Memory B cell (primary cell): Measurements from ENCODE around the gene TUBGCP3.
"Not testable (repeated sequence)": the region's sequence is repeated elsewhere in the genome, so short reads cannot be mapped to it uniquely, and the experiment has no call there.

ENCODE experiments used
- ATAC-seq: fragments of 150-1000 bp; cut with Tn5 transposase; 2 replicates; pipeline ENCODE4 v1.10.0; 2021; ENCODE audit warnings: low read depth, mild to moderate bottlenecking, moderate library complexity
- DNase-seq, 2 donors: peaks; one replicate each; pipeline ENCODE4 v3.0.0; 2022; ENCODE audit warnings: low spot score in 2 of 2
- H3K27ac Mint-ChIP-seq: one replicate; pipeline ENCODE4 v1.8.0; 2022; ENCODE audit warnings: mild to moderate bottlenecking, moderate library complexity, mixed read lengths
- H3K27me3 Mint-ChIP-seq: one replicate; pipeline ENCODE4 v1.8.0; 2022; ENCODE audit warnings: mixed read lengths
- H3K36me3 Mint-ChIP-seq: one replicate; pipeline ENCODE4 v1.8.0; 2022; ENCODE audit warnings: mild to moderate bottlenecking, mixed read lengths
- H3K4me1 Mint-ChIP-seq: one replicate; pipeline ENCODE4 v1.8.0; 2022; ENCODE audit warnings: mixed read lengths
- H3K4me3 Mint-ChIP-seq: one replicate; pipeline ENCODE4 v1.8.0; 2022; ENCODE audit warnings: mild to moderate bottlenecking, moderate library complexity, mixed read lengths
- H3K9me3 Mint-ChIP-seq: one replicate; pipeline ENCODE4 v1.8.0; 2022; ENCODE audit warnings: mixed read lengths

Gene TUBGCP3

DNA sequence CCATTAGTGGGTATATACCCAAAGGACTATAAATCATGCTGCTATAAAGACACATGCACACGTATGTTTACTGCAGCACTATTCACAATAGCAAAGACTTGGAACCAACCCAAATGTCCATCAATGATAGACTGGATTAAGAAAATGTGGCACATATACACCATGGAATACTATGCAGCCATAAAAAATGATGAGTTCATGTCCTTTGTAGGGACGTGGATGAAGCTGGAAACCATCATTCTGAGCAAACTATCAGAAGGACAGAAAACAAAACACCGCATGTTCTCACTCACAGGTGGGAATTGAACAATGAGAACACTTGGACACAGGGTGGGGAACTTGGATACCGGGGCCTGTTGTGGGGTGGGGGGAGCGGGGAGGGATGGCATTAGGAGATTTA is 39.0 kb downstream of the TUBGCP3 start:
- H3K4me1 Mint-ChIP-seq, H3K27ac Mint-ChIP-seq, H3K9me3 Mint-ChIP-seq, DNase-seq, H3K27me3 Mint-ChIP-seq, H3K4me3 Mint-ChIP-seq, ATAC-seq: not testable (repeated sequence)
- H3K36me3 Mint-ChIP-seq: peaks cover 59% of the 10 kb centered on the region

DNA sequence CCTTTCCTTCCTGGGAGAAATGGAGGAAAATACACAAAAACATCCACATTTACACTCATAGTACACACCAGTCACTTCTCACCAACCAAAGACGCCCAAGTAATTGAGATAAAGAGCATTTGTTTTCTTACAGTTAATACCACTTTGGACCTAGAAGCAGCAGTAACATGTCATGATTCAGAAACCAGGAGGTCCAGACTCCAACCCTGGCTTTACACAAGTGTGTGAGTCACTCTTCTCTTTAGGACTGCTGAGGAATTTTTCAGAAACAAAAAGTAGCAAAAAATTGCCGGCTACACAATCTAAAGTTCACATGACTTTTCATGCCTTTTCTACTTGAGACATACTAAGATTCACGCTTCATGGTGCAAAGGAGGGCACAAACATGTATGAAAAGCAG is 42.1 kb downstream of the TUBGCP3 start:
- Mint-ChIP-seq H3K4me1 (no peaks in the 10 kb centered on the region), H3K4me3 (no peak overlapping the region), H3K27ac (no peak overlapping the region), H3K36me3 (peaks cover 40% of the 10 kb centered on the region), H3K27me3 (no peaks in the 10 kb centered on the region), H3K9me3 (no peaks in the 10 kb centered on the region)
- no peak for ATAC-seq
- DNase-seq: no peak

DNA sequence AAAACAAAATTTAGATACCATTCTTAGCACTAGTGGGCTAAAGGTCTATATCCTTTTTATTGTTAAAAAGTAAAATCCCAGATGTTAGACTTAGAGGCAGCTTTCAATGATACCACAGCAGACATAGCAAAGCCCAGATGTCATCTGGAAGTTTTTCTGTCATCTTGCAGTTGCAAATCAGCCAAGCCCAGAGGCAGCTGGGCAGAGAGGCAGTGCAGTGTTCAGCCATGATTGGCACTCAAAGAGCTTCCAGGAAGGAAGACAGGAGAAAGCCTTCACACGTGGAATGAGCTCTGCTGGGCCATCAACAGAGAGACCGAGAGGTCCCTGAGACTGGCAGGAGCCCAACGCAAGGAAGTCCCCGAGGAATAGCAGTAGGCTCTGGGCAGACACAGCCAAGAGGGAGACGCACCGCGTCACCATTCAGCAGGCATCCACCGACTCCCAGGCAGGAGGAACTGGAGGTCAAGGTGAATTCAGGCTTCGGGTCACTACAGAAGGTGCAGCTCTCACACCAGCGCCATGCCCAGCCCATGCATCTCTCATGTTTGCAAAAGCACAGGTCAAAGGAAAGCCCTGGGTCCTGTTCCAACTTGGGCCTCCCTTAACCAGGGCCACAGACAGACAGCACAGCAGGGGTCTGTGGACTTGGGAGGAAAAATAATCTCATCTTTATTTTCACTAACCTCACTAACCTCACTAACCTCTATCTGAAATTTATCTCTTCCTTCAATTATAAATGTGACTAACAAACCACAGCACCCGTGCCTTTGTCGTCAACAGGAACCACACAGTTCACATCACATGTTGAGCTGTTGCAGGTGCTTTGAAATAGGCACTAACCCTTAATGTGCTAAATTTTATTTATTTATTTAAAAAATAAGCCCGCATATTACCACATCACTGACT is 54.9 kb downstream of the TUBGCP3 start:
- Mint-ChIP-seq H3K36me3 (peaks cover 14% of the 10 kb centered on the region), H3K27me3 (no peaks in the 10 kb centered on the region), H3K4me3 (no peak overlapping the region), H3K27ac (no peak overlapping the region), H3K9me3 (no peaks in the 10 kb centered on the region), H3K4me1 (no peaks in the 10 kb centered on the region)
- no peak for ATAC-seq
- no peak for DNase-seq

GRCh38 chr13:112531263-112531794 is 56.6 kb downstream of the TUBGCP3 start:
- no peaks in the 10 kb centered on the region for H3K9me3 Mint-ChIP-seq
- H3K27ac Mint-ChIP-seq: no peak overlapping the region
- H3K4me1 Mint-ChIP-seq: no peaks in the 10 kb centered on the region
- peaks cover 8% of the 10 kb centered on the region for H3K36me3 Mint-ChIP-seq
- H3K4me3 Mint-ChIP-seq: no peak overlapping the region
- ATAC-seq (no peak), DNase-seq (no peak)
- no peaks in the 10 kb centered on the region for H3K27me3 Mint-ChIP-seq

GRCh38 chr13:112530861-112531260 is 57.1 kb downstream of the TUBGCP3 start:
- no peak overlapping the region for H3K27ac Mint-ChIP-seq
- no peaks in the 10 kb centered on the region for H3K27me3 Mint-ChIP-seq
- no peaks in the 10 kb centered on the region for H3K4me1 Mint-ChIP-seq
- H3K36me3 Mint-ChIP-seq: peaks cover 5% of the 10 kb centered on the region
- no peak for DNase-seq
- H3K4me3 Mint-ChIP-seq: no peak overlapping the region
- no peak for ATAC-seq
- H3K9me3 Mint-ChIP-seq: no peaks in the 10 kb centered on the region

DNA sequence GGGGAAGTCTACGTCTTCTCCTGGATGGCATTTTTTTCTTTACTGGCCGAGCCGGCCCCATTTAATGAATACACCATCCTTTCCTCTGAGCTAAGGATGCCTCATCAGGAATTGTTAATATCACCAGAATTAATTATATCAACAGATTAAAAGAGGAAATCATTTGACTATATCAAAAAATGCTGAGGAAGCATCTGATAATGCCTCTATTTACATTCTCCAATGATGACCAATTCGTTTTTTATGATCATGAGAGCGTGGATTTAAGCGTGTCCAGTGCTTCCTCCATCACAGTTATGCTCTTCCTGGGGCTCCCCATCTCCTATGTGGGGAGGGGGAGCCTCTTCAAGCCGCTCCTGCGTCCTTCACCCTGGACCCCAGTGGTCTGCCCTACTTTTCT is 58.7 kb downstream of the TUBGCP3 start:
- peaks cover 2% of the 10 kb centered on the region for H3K36me3 Mint-ChIP-seq
- no peak overlapping the region for H3K4me3 Mint-ChIP-seq
- H3K9me3 Mint-ChIP-seq: no peaks in the 10 kb centered on the region
- ATAC-seq (no peak), DNase-seq (no peak)
- H3K4me1 Mint-ChIP-seq: no peaks in the 10 kb centered on the region
- no peaks in the 10 kb centered on the region for H3K27me3 Mint-ChIP-seq
- no peak overlapping the region for H3K27ac Mint-ChIP-seq

DNA sequence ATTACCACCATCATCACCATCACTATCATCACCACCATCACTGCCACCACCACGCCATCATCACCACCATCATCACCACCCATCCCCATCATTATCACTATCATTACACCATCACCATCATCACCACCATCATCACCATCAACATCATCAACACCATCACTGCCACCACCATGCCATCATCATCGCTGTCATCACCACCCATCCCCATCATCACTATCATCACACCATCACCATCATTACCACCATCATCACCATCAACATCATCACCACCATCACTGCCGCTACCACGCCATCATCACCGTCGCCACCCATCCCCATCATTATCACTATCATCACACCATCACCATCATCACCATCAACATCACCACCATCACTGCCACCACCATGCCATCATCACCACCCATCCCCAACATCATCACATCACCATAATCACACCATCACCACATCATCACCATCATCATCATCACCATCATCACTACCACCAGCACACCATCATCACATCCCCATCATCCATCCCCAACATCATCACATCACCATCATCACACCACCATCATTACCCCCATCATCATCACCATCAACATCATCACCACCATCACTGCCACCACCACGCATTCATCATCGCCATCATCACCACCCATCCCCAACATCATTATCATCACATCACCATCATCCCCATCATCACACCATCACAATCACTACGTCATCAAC is 61.7 kb downstream of the TUBGCP3 start:
- ATAC-seq (no peak), DNase-seq (no peak)
- Mint-ChIP-seq H3K36me3 (peaks cover 4% of the 10 kb centered on the region), H3K4me1 (no peaks in the 10 kb centered on the region), H3K9me3 (no peaks in the 10 kb centered on the region), H3K27ac (no peak overlapping the region), H3K27me3 (no peaks in the 10 kb centered on the region), H3K4me3 (no peak overlapping the region)

GRCh38 chr13:112525356-112525945 is 62.5 kb downstream of the TUBGCP3 start:
- Mint-ChIP-seq H3K27ac (no peak overlapping the region), H3K4me1 (no peaks in the 10 kb centered on the region), H3K4me3 (no peak overlapping the region), H3K36me3 (peaks cover 7% of the 10 kb centered on the region), H3K27me3 (no peaks in the 10 kb centered on the region), H3K9me3 (no peaks in the 10 kb centered on the region)
- no peak for DNase-seq
- ATAC-seq: no peak

- H3K4me1 Mint-ChIP-seq: no peaks in the 10 kb centered on the region
- DNase-seq: no peak
- peaks cover 13% of the 10 kb centered on the region for H3K36me3 Mint-ChIP-seq
- ATAC-seq: no peak
- H3K4me3 Mint-ChIP-seq: no peak overlapping the region
- no peaks in the 10 kb centered on the region for H3K9me3 Mint-ChIP-seq
- H3K27ac Mint-ChIP-seq: no peak overlapping the region
- no peaks in the 10 kb centered on the region for H3K27me3 Mint-ChIP-seq
Measured at GRCh38 chr13:112522578-112522977, 65.4 kb downstream of the TUBGCP3 start.

DNA sequence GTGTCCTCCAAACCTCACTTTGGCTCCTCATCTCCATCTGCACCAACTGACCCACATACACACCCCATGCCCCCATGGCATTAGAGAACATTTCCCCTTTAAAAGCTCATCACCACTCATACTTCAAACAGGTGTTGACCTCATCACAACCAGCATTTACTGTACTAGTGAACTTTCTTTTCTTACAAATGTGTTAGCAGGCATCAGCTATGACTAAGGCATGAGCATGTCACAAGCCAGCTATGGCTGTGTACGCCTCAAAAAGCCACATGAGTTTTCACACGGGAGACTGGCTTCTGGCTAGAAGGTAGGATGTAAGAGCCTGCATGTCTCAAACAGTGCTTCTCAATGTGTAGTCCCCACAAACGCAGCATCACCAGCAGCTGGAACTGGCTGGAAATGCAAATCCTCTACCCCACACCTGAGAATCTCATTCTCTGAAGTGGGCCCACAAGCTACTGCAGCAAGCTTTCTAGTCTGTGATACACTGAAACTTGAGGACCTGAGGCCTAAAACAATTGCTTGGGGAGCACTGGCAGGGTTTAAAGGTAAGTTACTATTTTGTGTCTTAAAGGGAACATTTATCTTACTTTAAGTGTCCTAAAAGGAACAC is 66.8 kb downstream of the TUBGCP3 start:
- Mint-ChIP-seq H3K9me3 (no peaks in the 10 kb centered on the region), H3K36me3 (peaks cover 17% of the 10 kb centered on the region), H3K27ac (no peak overlapping the region), H3K27me3 (no peaks in the 10 kb centered on the region), H3K4me3 (no peak overlapping the region), H3K4me1 (no peaks in the 10 kb centered on the region)
- no peak for DNase-seq
- ATAC-seq: no peak

- ATAC-seq (no peak), DNase-seq (no peak)
- Mint-ChIP-seq H3K9me3 (no peaks in the 10 kb centered on the region), H3K36me3 (peaks cover 27% of the 10 kb centered on the region), H3K4me3 (no peak overlapping the region), H3K27me3 (no peaks in the 10 kb centered on the region), H3K4me1 (no peaks in the 10 kb centered on the region), H3K27ac (no peak overlapping the region)
Measured at GRCh38 chr13:112519517-112520060, 68.4 kb downstream of the TUBGCP3 start.

GRCh38 chr13:112516218-112516617 is 71.7 kb downstream of the TUBGCP3 start:
- Mint-ChIP-seq H3K4me3 (no peak overlapping the region), H3K27ac (no peak overlapping the region), H3K36me3 (peaks cover 28% of the 10 kb centered on the region), H3K27me3 (no peaks in the 10 kb centered on the region), H3K9me3 (no peaks in the 10 kb centered on the region), H3K4me1 (no peaks in the 10 kb centered on the region)
- DNase-seq: no peak
- no peak for ATAC-seq

GRCh38 chr13:112513761-112514160 is 74.2 kb downstream of the TUBGCP3 start:
- no peak for DNase-seq
- no peak for ATAC-seq
- H3K27ac Mint-ChIP-seq: no peak overlapping the region
- peaks cover 2% of the 10 kb centered on the region for H3K4me1 Mint-ChIP-seq
- peaks cover 26% of the 10 kb centered on the region for H3K36me3 Mint-ChIP-seq
- no peaks in the 10 kb centered on the region for H3K9me3 Mint-ChIP-seq
- H3K4me3 Mint-ChIP-seq: no peak overlapping the region
- no peaks in the 10 kb centered on the region for H3K27me3 Mint-ChIP-seq
